HG03196 (cell line): Measurements from ENCODE around the gene RTBDN.
"Not testable (repeated sequence)": the region's sequence is repeated elsewhere in the genome, so short reads cannot be mapped to it uniquely, and the experiment has no call there.

Source experiments
- ATAC-seq: cut with Tn5 transposase; IDR thresholded peaks from one replicate; pipeline ENCODE4 v1.9.1; 2021; ENCODE audit not compliant: unreplicated experiment

The RTBDN gene

GRCh38 chr19:12825254-12826131 lies 8.9 kb downstream of the RTBDN start:
- ATAC-seq, result no peak

GRCh38 chr19:12821761-12822160 lies 12.6 kb downstream of the RTBDN start:
- no peak for ATAC-seq

- ATAC-seq, result not testable (repeated sequence)
Observed at GRCh38 chr19:12817810-12818209, 16.6 kb downstream of the RTBDN start.

- ATAC-seq, result not testable (repeated sequence)
Observed at GRCh38 chr19:12817188-12817587, 17.2 kb downstream of the RTBDN start.

- no peak for ATAC-seq
Observed at GRCh38 chr19:12815088-12815487, 19.3 kb downstream of the RTBDN start.

GRCh38 chr19:12806242-12807081 lies 27.9 kb downstream of the RTBDN start, which contains the start of gene RNASEH2A:
RNASEH2A (plus strand) TSS chr19:12806584; CDS start chr19:12806674, 90 bp downstream.
- peak; percentile 75 for ATAC-seq

- no peak for ATAC-seq
Observed at GRCh38 chr19:12804051-12804450, 30.3 kb downstream of the RTBDN start.

GRCh38 chr19:12802267-12803106 lies 31.9 kb downstream of the RTBDN start:
- no peak for ATAC-seq

GRCh38 chr19:12801466-12802266 lies 32.7 kb downstream of the RTBDN start, which contains the start of the genes PRDX2 and THSD8:
PRDX2 (minus strand) TSS chr19:12801800; CDS start chr19:12801261, 539 bp downstream.
THSD8 (plus strand) TSS chr19:12802069; CDS start chr19:12802072, 3 bp downstream.
- no peak for ATAC-seq

GRCh38 chr19:12800923-12801465 lies 33.4 kb downstream of the RTBDN start:
- no peak for ATAC-seq

GRCh38 chr19:12800466-12800770 lies 34.0 kb downstream of the RTBDN start:
- no peak for ATAC-seq

GRCh38 chr19:12799742-12800465 lies 34.5 kb downstream of the RTBDN start:
- ATAC-seq, result no peak

GRCh38 chr19:12797607-12798006 lies 36.8 kb downstream of the RTBDN start:
- ATAC-seq, result not testable (repeated sequence)

GRCh38 chr19:12797141-12797587 lies 37.2 kb downstream of the RTBDN start:
- ATAC-seq, result no peak

- no peak for ATAC-seq
Observed at GRCh38 chr19:12796146-12797071, 38.0 kb downstream of the RTBDN start.

GRCh38 chr19:12794971-12795381 lies 39.4 kb downstream of the RTBDN start:
- no peak for ATAC-seq

GRCh38 chr19:12794196-12794941 lies 40.0 kb downstream of the RTBDN start:
- no peak for ATAC-seq
